ACC112 (cell line): ENCODE results near the gene PACRG.

Experiments
- H2AFZ ChIP-seq: fragments of 200-600 bp; sonication (generic); one replicate; pipeline ENCODE4 v1.6.0; 2017; ENCODE audit warnings: antibody characterized with exemption, low read length; ENCODE audit not compliant: unreplicated experiment
- H3K27ac ChIP-seq: fragments of 200-600 bp; sonication (generic); 2 replicates; pipeline ENCODE4 v1.5.1; 2014; ENCODE audit warnings: low read depth, mild to moderate bottlenecking, antibody characterized with exemption, low read length, moderate library complexity
- H3K27me3 ChIP-seq: fragments of 200-600 bp; sonication (generic); 2 replicates; pipeline ENCODE4 v1.6.1; 2014; ENCODE audit warnings: mild to moderate bottlenecking, antibody characterized with exemption, low read length, moderate library complexity, mixed read lengths; ENCODE audit not compliant: insufficient read depth
- H3K36me3 ChIP-seq: fragments of 200-600 bp; sonication (generic); 2 replicates; pipeline ENCODE4 v1.6.1; 2016; ENCODE audit warnings: mild to moderate bottlenecking, antibody characterized with exemption, low read length, moderate library complexity, mixed read lengths; ENCODE audit not compliant: insufficient read depth
- H3K4me1 ChIP-seq: fragments of 200-600 bp; sonication (generic); one replicate; pipeline ENCODE4 v1.6.1; 2016; ENCODE audit warnings: low read length, mixed read lengths; ENCODE audit not compliant: insufficient read depth, unreplicated experiment, control insufficient read depth
- H3K4me3 ChIP-seq: fragments of 200-600 bp; sonication (generic); 2 replicates; pipeline ENCODE4 v1.5.1; 2014; ENCODE audit warnings: mild to moderate bottlenecking, low read depth, low read length
- H3K79me2 ChIP-seq: fragments of 200-600 bp; sonication (generic); one replicate; pipeline ENCODE4 v1.6.0; 2016; ENCODE audit warnings: low read length; ENCODE audit not compliant: control insufficient read depth, unreplicated experiment, insufficient read depth

Gene PACRG

DNA sequence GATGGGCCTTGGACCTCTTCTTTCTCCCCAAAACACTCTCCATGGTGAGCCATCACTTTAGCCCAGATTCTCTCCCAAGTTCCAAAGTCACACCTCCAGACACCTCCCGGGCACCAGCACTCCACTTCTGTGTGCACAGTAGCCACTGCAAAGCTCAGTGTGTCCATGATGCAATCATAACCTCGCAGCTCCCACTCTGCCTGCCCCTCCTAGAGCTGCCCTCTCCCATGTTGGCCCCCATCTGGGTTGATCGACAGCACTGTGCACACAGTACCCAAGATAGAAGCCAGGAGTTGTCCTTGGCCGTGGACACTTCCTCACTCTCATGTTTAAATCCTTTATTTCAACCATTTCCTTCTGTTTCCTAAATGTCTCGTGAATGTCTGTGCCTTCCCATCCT is 293.3 kb downstream of the PACRG start:
- H3K27me3 ChIP-seq = no peaks in the 10 kb centered on the region
- no peaks in the 10 kb centered on the region for H3K79me2 ChIP-seq
- H2AFZ ChIP-seq = no peak overlapping the region
- no peaks in the 10 kb centered on the region for H3K4me1 ChIP-seq
- no peaks in the 10 kb centered on the region for H3K36me3 ChIP-seq
- no peak overlapping the region for H3K4me3 ChIP-seq
- no peak overlapping the region for H3K27ac ChIP-seq

GRCh38 chr6:163023700-163024099 is 295.9 kb downstream of the PACRG start:
- H3K4me1 ChIP-seq = no peaks in the 10 kb centered on the region
- H3K36me3 ChIP-seq = no peaks in the 10 kb centered on the region
- no peaks in the 10 kb centered on the region for H3K27me3 ChIP-seq
- H3K27ac ChIP-seq = no peak overlapping the region
- H3K79me2 ChIP-seq = no peaks in the 10 kb centered on the region
- no peak overlapping the region for H3K4me3 ChIP-seq
- H2AFZ ChIP-seq = no peak overlapping the region

- H3K79me2 ChIP-seq = no peaks in the 10 kb centered on the region
- no peaks in the 10 kb centered on the region for H3K4me1 ChIP-seq
- no peaks in the 10 kb centered on the region for H3K36me3 ChIP-seq
- H2AFZ ChIP-seq = no peak overlapping the region
- no peak overlapping the region for H3K4me3 ChIP-seq
- no peaks in the 10 kb centered on the region for H3K27me3 ChIP-seq
- no peak overlapping the region for H3K27ac ChIP-seq
Measured at GRCh38 chr6:163026893-163027292, 299.1 kb downstream of the PACRG start.

- no peak overlapping the region for H3K4me3 ChIP-seq
- no peaks in the 10 kb centered on the region for H3K27me3 ChIP-seq
- H3K4me1 ChIP-seq = no peaks in the 10 kb centered on the region
- H2AFZ ChIP-seq = no peak overlapping the region
- no peaks in the 10 kb centered on the region for H3K36me3 ChIP-seq
- H3K79me2 ChIP-seq = no peaks in the 10 kb centered on the region
- no peak overlapping the region for H3K27ac ChIP-seq
Measured at GRCh38 chr6:163030980-163031379, 303.2 kb downstream of the PACRG start.

DNA sequence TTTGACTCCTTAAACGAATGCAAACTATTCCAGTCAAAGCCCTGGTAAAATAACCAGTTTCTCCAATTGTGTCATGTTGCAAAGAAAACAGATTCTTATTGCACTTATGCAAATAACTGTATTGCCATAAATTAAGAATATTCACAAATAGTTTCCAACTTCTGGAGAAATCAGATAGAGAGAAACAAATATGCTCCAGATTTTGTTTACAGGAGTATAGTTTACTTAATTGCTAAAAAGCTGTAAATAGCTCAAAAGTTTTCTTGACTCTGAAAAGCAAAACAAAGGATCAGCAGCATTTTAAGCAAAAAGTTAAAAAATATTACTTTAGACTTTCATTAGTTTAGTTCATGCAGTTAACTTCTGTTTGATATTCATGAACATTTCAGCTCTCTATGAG is 304.2 kb downstream of the PACRG start:
- Histone ChIP-seq H3K4me3 (no peak overlapping the region), H3K4me1 (no peaks in the 10 kb centered on the region), H3K27ac (no peak overlapping the region), H3K27me3 (no peaks in the 10 kb centered on the region), H2AFZ (no peak overlapping the region), H3K36me3 (no peaks in the 10 kb centered on the region), H3K79me2 (no peaks in the 10 kb centered on the region)

DNA sequence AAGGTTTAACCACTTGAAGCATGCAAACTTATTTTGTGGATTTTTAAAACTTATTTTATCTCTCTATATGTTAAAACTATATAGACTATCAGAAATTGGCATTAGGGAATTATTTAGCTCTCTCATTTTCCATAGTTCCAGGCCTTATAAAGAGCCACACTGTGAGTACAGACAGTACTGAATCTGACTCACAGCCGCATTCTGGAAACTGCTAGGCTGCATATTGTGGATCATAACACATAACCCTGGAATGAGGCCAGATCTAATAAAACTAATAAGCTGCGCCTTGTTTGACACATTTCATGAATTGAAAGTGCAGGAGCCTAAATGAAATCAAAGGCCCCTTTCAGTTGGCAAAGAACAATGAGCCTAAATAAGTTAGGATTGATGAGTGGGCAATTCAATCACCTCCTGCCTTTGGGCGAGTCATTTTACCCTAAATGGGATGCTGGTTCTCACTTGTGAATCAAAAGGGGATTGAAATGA is 308.4 kb downstream of the PACRG start:
- H3K4me1 ChIP-seq = no peaks in the 10 kb centered on the region
- H3K4me3 ChIP-seq = no peak overlapping the region

DNA sequence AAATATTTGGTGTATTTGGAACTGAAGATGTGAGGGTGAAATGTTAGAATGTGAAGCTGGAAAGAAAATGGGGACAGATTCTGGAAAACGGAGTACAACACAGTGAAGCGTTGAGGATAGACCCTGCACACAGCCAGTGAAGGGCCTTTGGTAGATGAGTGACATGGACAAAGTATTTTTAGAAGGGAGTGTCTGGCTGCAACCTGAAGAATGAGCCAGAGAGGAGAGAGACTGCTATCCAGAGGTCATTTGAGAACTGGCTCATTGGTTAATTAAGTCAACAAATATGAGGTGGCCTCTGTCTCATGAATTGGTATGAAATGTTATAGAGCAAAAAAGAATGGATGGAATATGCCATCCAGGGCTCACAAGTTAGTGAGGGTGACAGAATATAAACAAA is 310.5 kb downstream of the PACRG start:
- no peaks in the 10 kb centered on the region for H3K27me3 ChIP-seq
- H3K4me3 ChIP-seq = no peak overlapping the region
- H3K36me3 ChIP-seq = no peaks in the 10 kb centered on the region
- no peaks in the 10 kb centered on the region for H3K4me1 ChIP-seq
- H2AFZ ChIP-seq = no peak overlapping the region
- no peaks in the 10 kb centered on the region for H3K79me2 ChIP-seq
- no peak overlapping the region for H3K27ac ChIP-seq

More for the DNA sequence above, 308.4 kb downstream of the PACRG start:
- Histone ChIP-seq H2AFZ (no peak overlapping the region), H3K79me2 (no peaks in the 10 kb centered on the region), H3K27ac (no peak overlapping the region), H3K27me3 (no peaks in the 10 kb centered on the region), H3K36me3 (no peaks in the 10 kb centered on the region)

DNA sequence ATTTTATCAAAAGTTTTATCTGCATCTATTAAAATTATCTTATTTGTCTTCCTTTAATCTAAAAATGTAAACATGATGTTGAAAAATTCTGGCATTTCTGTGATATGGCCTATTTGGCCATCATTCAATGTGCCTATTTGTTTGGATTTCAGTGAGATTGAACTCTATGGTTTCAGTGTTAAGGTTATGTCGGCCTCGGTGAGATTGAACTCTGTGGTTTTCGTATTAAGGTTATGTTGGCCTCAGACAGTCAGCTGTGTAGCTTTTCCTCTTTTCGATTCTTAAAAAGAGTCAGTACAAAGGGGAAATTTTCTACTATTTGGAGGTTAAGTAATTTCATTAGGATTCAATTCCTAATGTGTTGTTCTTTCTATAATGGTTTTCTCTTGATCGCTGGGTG is 320.6 kb downstream of the PACRG start:
- H3K4me3 ChIP-seq = no peak overlapping the region
- H3K27me3 ChIP-seq = no peaks in the 10 kb centered on the region
- no peaks in the 10 kb centered on the region for H3K79me2 ChIP-seq
- no peak overlapping the region for H2AFZ ChIP-seq
- no peak overlapping the region for H3K27ac ChIP-seq
- no peaks in the 10 kb centered on the region for H3K4me1 ChIP-seq
- no peaks in the 10 kb centered on the region for H3K36me3 ChIP-seq

DNA sequence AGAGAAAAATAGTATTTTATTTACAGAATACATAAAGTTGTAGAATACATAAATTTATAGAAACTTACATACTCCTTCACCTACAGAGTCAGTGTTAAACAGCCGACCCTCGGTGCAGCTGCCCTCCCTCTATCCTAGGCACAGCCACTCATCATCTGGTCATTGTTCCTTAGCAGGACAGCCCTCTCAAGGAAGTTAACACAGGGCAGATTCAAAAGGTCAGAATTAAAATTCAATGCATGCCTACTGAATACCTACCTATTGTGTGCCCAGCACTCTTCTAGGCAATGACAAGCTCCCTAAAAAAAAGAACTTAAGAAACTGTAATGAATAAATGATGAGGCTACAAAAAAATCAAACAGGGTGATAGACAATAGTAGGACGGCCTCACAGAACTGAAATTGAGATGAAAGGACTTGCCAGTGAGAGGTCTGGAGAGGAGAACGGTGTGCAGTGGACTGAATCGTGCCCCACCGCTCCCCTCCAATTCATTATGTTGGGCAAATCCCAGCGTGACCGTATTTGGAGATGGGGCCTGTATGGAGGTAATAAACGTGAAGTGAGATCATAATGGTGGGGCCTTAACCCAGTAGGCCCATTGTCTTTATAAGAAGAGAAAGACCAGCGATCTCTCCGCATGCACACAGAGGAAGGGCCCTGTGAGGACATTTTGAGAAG is 326.0 kb downstream of the PACRG start:
- H3K79me2 ChIP-seq = no peaks in the 10 kb centered on the region
- no peak overlapping the region for H2AFZ ChIP-seq
- no peak overlapping the region for H3K4me3 ChIP-seq

DNA sequence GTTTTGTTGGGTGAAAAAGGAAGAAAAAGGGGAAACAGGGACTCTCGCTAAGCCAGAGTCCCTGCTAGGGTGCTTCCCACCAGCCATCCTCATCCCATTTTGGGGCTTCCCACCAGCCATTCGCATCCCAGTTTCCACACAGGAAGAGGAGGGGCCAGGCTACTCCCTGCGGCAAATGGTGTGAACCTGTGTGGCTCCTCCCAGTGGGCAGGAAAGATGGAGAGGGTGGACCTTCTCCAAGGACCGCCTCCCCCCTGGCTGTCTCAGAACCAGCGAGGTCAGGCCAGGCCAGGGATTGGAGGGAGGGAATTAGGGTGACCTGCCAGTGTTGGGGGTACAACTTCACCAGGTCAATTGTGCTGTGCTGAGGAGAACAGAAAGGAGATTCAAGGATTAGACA is 326.9 kb downstream of the PACRG start:
- Histone ChIP-seq H3K27me3 (no peaks in the 10 kb centered on the region), H2AFZ (no peak overlapping the region), H3K4me3 (no peak overlapping the region), H3K36me3 (no peaks in the 10 kb centered on the region), H3K79me2 (no peaks in the 10 kb centered on the region), H3K27ac (no peak overlapping the region), H3K4me1 (no peaks in the 10 kb centered on the region)

More for the DNA sequence above, 326.0 kb downstream of the PACRG start:
- Histone ChIP-seq H3K36me3 (no peaks in the 10 kb centered on the region), H3K27ac (no peak overlapping the region), H3K4me1 (no peaks in the 10 kb centered on the region), H3K27me3 (no peaks in the 10 kb centered on the region)

DNA sequence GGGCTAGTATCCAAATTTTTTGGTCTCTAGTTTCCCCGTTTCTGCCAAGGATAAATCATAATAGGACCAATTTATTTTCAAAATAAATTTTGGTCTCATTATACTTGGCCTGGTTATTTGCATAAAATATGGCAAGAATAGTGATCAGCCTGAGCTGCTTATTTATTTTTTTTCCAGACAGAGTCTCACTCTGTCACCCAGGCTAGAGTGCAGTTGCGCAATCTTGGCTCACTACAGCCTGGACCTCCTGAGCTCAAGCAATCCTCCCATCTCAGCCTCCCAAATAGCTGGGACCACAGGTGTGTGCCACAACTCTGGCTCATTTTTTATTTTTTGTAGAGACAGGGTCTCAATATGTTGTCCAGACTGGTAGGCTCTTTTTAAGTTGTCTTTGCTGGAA is 329.5 kb downstream of the PACRG start:
- no peak overlapping the region for H3K4me3 ChIP-seq
- H2AFZ ChIP-seq = no peak overlapping the region
- H3K27me3 ChIP-seq = no peaks in the 10 kb centered on the region
- no peaks in the 10 kb centered on the region for H3K79me2 ChIP-seq
- no peak overlapping the region for H3K27ac ChIP-seq
- H3K36me3 ChIP-seq = no peaks in the 10 kb centered on the region
- no peaks in the 10 kb centered on the region for H3K4me1 ChIP-seq
